Activated CD8-positive, alpha-beta memory T cell treated with anti-CD3 and anti-CD28 coated beads for 24 hours (primary cell): ENCODE results near the gene CCDC91.
A peak's percentile ranks its signal among the peaks of the same experiment; 100 is the strongest.
"Not testable (repeated sequence)": the region's sequence is repeated elsewhere in the genome, so short reads cannot be mapped to it uniquely, and the experiment has no call there.

Experiments used
- DNase-seq: peaks from one replicate; pipeline ENCODE4 v3.0.0-alpha.2; 2020

Gene CCDC91

GRCh38 chr12:28186500-28186899, 3.8 kb upstream of the CCDC91 start:
- DNase-seq: no peak

GRCh38 chr12:28189784-28190320, 404 bp upstream of the CCDC91 start:
- no peak for DNase-seq

- DNase-seq: no peak
Measured at GRCh38 chr12:28191051-28192048, 1.1 kb downstream of the CCDC91 start.

GRCh38 chr12:28192125-28192524, 1.9 kb downstream of the CCDC91 start:
- DNase-seq: no peak

- DNase-seq: not testable (repeated sequence)
Measured at GRCh38 chr12:28194621-28195020, 4.4 kb downstream of the CCDC91 start.

GRCh38 chr12:28201136-28201535, 10.9 kb downstream of the CCDC91 start:
- not testable (repeated sequence) for DNase-seq

- DNase-seq: no peak
Measured at GRCh38 chr12:28202374-28203130, 12.3 kb downstream of the CCDC91 start.

- DNase-seq: no peak
Measured at GRCh38 chr12:28209782-28210181, 19.5 kb downstream of the CCDC91 start.

- no peak for DNase-seq
Measured at GRCh38 chr12:28212182-28212581, 21.9 kb downstream of the CCDC91 start.

GRCh38 chr12:28215021-28215420, 24.8 kb downstream of the CCDC91 start:
- no peak for DNase-seq

GRCh38 chr12:28216016-28216415, 25.8 kb downstream of the CCDC91 start:
- no peak for DNase-seq

GRCh38 chr12:28217805-28218204, 27.5 kb downstream of the CCDC91 start:
- DNase-seq: no peak

- DNase-seq: no peak
Measured at GRCh38 chr12:28218875-28219274, 28.6 kb downstream of the CCDC91 start.

GRCh38 chr12:28219827-28220226, 29.6 kb downstream of the CCDC91 start:
- DNase-seq: no peak

GRCh38 chr12:28222081-28222700, 31.9 kb downstream of the CCDC91 start:
- DNase-seq: peak; percentile 84

- DNase-seq: no peak
Measured at GRCh38 chr12:28223025-28223554, 32.8 kb downstream of the CCDC91 start.

- no peak for DNase-seq
Measured at GRCh38 chr12:28223858-28224257, 33.6 kb downstream of the CCDC91 start.

- no peak for DNase-seq
Measured at GRCh38 chr12:28226705-28227104, 36.4 kb downstream of the CCDC91 start.

- DNase-seq: no peak
Measured at GRCh38 chr12:28227251-28227650, 37.0 kb downstream of the CCDC91 start.

GRCh38 chr12:28231248-28231647, 41.0 kb downstream of the CCDC91 start:
- no peak for DNase-seq

- DNase-seq: no peak
Measured at GRCh38 chr12:28232211-28232928, 42.1 kb downstream of the CCDC91 start.

GRCh38 chr12:28234444-28234843, 44.2 kb downstream of the CCDC91 start:
- no peak for DNase-seq
